ENCODE results near the gene STARD3. TPM values are rescaled to one million over a fixed set of nuclear protein-coding genes. Genes with fewer than 3 reads are reported as not detected.

STARD3 gene
- total and polyA plus RNA-seq, 10 donors = 59.5 to 166 (median 100) TPM

GRCh38 chr17:39629494-39629880 lies 7.5 kb upstream of the STARD3 start:
- no peak overlapping the region for H3K27ac ChIP-seq
- H3K4me1 ChIP-seq = peaks cover 0 to 43% (median 17%) of the 10 kb centered on the region in 6 donors
- peaks cover 0 to 82% (median 35%) of the 10 kb centered on the region in 7 donors for H3K27me3 ChIP-seq (replicated peaks in 1 of 7)
- intact Hi-C loops (cut with DNase I; ENCODE audit: low total_unique reads) = loop anchor here (10.0 kb wide), 1 partner anchor 235 kb away; the partner anchor contains the start of genes IKZF3 and ZPBP2
- no peak for TF ChIP-seq CTCF (IDR thresholded peaks at IDR 0.05 in 8 of 11, conservative IDR thresholded peaks at IDR 0.05 in 3 of 11)
- TF ChIP-seq POLR2A (IDR thresholded peaks at IDR 0.05) = no peak
- 48 to 89% (median 54%) methylated on average over 3 of the region's 3 CpGs for WGBS, 5 donors
- no peak overlapping the region for H3K4me3 ChIP-seq
- H3K36me3 ChIP-seq = no peaks in the 10 kb centered on the region
- no peaks in the 10 kb centered on the region for H3K9me3 ChIP-seq
- no peak for DNase-seq

DNA sequence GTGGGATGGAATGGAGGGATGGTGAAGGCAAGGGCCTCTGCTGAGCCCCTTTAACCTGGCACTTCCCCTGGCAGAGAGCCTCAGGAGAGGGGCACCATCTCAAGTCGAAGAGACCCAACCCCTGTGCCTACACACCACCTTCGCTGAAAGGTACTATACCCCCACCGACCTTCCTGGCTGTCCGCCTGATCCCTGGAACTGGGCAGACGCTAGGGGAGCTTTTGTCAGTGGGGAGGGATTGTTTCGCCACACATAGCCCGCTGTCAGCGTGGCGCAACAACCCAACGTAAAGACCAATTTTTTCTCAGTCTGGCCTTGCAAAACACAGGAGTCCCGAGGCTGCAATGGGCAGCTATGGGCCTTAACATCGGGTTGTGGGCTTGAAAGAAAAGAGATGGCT lies 7.0 kb upstream of the STARD3 start:
- Histone ChIP-seq H3K4me1 (peaks cover 4 to 47% (median 21%) of the 10 kb centered on the region in 6 donors), H3K4me3 (no peak overlapping the region), H3K27ac (no peak overlapping the region), H3K9me3 (no peaks in the 10 kb centered on the region), H3K27me3 (replicated peaks in 1 of 7) (peaks cover 0 to 78% (median 32%) of the 10 kb centered on the region in 7 donors), H3K36me3 (no peaks in the 10 kb centered on the region)
- 48 to 80% (median 71%) methylated on average over 11 to 12 of the region's 12 CpGs for WGBS, 5 donors
- DNase-seq = no peak
- intact Hi-C loops (cut with DNase I; ENCODE audit: low total_unique reads) = loop anchor here (10.0 kb wide), 1 partner anchor 235 kb away; the partner anchor contains the start of genes IKZF3 and ZPBP2
- TF ChIP-seq POLR2A (IDR thresholded peaks at IDR 0.05) (no peak), POLR2AphosphoS5 (IDR thresholded peaks at IDR 0.05) (no peak), CTCF (IDR thresholded peaks at IDR 0.05 in 8 of 11, conservative IDR thresholded peaks at IDR 0.05 in 3 of 11) (no peak)

- WGBS, 5 donors = 22 to 35% (median 32%) methylated on average over 6 of the region's 6 CpGs
- Histone ChIP-seq H3K27me3 (replicated peaks in 1 of 7) (peaks cover 0 to 63% (median 17%) of the 10 kb centered on the region in 7 donors), H3K36me3 (no peaks in the 10 kb centered on the region), H3K4me3 (no peak overlapping the region), H3K4me1 (peaks cover 8 to 59% (median 33%) of the 10 kb centered on the region in 6 donors), H3K27ac (no peak overlapping the region), H3K9me3 (no peaks in the 10 kb centered on the region)
- intact Hi-C loops (cut with DNase I; ENCODE audit: low total_unique reads) = no loop called here
- TF ChIP-seq POLR2AphosphoS5 (IDR thresholded peaks at IDR 0.05) (no peak), CTCF (IDR thresholded peaks at IDR 0.05 in 8 of 11, conservative IDR thresholded peaks at IDR 0.05 in 3 of 11) (no peak), POLR2A (IDR thresholded peaks at IDR 0.05) (no peak)
- no peak for DNase-seq
Observed at GRCh38 chr17:39631403-39631802, 5.5 kb upstream of the STARD3 start.

DNA sequence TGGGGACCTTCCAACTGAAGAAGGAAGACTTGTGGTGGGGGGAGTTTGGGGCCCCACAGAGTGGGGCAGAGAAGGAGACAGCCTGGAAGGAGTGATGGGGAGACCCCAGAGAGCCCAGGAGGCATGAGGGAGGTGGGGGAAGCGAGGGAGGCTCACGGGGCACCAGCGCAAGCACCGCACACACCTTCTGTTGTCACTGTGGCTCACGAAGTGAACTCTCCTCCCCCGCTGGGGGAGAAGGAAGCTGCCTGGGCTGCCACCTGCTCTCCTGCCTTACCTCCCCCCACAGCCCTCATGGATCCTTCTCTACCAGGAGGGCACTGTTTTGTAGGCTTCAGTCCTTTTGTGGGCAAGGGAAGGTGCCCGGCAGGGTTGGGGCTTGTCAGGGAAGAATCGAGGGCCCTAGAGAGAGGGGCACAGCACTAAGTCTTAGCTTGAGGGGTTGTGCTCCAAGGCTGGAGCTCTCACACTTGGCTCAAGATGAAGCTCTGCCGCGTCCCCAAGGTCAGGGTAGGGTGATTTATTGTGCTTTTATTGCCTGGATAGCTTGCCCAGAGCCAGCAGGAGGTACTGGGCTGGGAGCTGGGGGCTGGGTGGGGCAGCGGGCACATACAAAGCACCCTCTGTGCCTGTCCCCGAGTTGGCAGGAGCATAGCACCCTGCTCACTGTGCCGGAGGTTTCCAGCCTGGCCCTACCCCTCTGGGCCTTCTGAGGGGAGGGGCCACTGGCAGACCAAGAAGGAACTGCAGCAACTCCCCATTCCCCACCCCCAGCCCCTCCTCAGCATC lies 4.6 kb upstream of the STARD3 start:
- Histone ChIP-seq H3K36me3 (no peaks in the 10 kb centered on the region), H3K4me1 (peaks cover 10 to 54% (median 28%) of the 10 kb centered on the region in 6 donors), H3K27me3 (replicated peaks in 1 of 7) (peaks cover 0 to 54% (median 8%) of the 10 kb centered on the region in 7 donors), H3K9me3 (no peaks in the 10 kb centered on the region), H3K27ac (no peak overlapping the region), H3K4me3 (no peak overlapping the region)
- TF ChIP-seq CTCF (IDR thresholded peaks at IDR 0.05 in 8 of 11, conservative IDR thresholded peaks at IDR 0.05 in 3 of 11) = no peak
- no peak for TF ChIP-seq POLR2A (IDR thresholded peaks at IDR 0.05)
- TF ChIP-seq POLR2AphosphoS5 (IDR thresholded peaks at IDR 0.05) = no peak
- DNase-seq = no peak
- 46 to 54% (median 52%) methylated on average over 12 to 13 of the region's 13 CpGs for WGBS, 5 donors
- intact Hi-C loops (cut with DNase I; ENCODE audit: low total_unique reads) = no loop called here

Data from spleen (tissue), 11 donors.